GM21529 (cell line): ENCODE measurements around the gene VTCN1.

ENCODE experiments used
- ATAC-seq: cut with Tn5 transposase; IDR thresholded peaks from one replicate; pipeline ENCODE4 v1.9.1; 2021; ENCODE audit not compliant: unreplicated experiment

VTCN1 gene

GRCh38 chr1:117210386-117210785 lies 341 bp downstream of the VTCN1 start:
- no peak for ATAC-seq

GRCh38 chr1:117209094-117209493 lies 1.6 kb downstream of the VTCN1 start:
- ATAC-seq, result no peak

- no peak for ATAC-seq
These were observed 2.1 kb downstream of the VTCN1 start for GRCh38 chr1:117208580-117208979.

DNA sequence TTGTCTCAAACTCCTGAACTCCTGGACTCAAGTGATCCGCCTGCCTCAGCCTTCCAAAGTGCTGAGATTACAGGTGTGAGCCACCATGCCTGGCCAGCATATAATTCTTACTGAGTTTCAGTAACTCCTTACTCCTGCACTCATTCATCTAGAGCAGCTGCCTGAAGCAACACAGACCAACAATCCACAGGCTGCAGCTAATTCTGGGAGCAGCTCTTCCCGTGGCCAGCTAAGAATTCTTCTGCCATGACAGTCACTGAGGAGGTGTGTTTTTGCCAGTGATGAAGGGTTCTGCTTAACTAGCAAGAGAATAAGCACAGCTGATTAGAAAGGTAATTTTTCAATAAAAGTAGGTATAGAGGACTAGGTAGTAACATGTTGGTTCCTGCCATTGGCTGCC lies 5.4 kb downstream of the VTCN1 start:
- ATAC-seq, result no peak

GRCh38 chr1:117201808-117202207 lies 8.9 kb downstream of the VTCN1 start:
- ATAC-seq, result no peak

DNA sequence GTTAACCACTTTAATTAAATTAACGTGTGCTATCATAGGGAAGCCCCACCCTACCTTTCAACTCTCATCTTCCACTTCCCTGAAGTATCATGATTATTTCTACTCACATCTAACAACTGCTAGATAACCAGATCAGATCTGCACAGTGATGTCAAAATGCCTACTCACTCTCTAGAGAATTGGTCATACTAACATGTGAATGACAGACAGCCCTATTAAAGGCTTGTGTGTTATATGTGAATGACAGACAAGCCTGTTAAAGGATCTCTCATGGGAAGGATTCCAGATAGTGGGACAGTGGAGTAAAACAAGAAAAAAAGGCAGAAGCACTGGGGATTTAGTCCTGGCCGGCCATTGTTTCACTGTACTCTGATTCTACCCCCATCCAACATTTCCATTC lies 12.6 kb downstream of the VTCN1 start:
- ATAC-seq, result no peak

- no peak for ATAC-seq
These were observed 21.0 kb downstream of the VTCN1 start for GRCh38 chr1:117189726-117190125.

DNA sequence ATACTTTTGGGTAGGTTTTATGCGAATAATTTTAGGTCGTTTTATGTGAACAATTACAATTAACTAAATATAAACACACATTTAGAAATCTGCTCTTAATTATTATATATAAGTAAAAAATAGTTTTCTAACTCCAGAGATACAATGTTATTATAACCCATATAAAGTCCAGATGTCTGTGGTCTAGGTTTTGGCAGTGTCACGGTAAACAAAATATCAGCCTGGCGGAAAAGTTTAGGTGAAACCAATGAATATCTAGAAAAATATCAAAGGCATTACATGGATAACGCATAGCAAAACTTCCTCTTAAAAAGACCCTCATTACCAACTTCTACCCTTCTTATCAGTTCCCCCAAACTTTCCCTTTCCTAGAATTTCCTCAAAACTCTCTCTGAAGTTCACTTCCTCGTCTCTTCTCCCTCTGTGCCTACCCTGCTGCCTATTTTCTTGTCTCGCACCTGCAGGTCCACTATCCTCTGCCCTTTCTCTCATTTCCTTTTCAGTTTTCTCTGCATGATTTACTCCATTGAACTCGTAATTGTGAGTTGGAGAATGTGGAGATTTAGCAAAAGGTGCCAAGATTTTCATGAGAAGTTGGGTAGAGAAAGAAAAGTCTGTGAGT lies 21.8 kb downstream of the VTCN1 start:
- ATAC-seq, result no peak

- no peak for ATAC-seq
These were observed 22.4 kb downstream of the VTCN1 start for GRCh38 chr1:117188170-117188815.

DNA sequence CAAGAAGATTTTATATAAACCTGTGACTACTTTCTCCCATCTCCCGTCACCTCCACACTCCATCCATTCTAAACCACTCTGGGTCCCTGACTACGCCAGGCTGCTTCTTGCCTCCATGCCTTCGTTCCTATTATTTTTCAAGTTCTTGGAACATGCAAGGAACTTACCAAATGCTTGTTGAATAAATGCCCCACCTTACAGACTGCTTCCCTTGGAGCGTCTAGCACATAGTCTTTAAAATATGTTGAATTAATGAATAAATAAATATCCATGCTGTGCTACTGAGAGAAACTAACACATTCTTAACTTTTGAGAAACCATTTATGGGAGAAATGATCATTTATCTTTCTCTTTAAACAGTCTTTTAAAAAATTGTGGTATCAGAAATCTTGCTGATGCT lies 27.6 kb downstream of the VTCN1 start:
- no peak for ATAC-seq

GRCh38 chr1:117182319-117182718 lies 28.4 kb downstream of the VTCN1 start:
- no peak for ATAC-seq

- no peak for ATAC-seq
These were observed 29.1 kb downstream of the VTCN1 start for GRCh38 chr1:117181630-117182041.

DNA sequence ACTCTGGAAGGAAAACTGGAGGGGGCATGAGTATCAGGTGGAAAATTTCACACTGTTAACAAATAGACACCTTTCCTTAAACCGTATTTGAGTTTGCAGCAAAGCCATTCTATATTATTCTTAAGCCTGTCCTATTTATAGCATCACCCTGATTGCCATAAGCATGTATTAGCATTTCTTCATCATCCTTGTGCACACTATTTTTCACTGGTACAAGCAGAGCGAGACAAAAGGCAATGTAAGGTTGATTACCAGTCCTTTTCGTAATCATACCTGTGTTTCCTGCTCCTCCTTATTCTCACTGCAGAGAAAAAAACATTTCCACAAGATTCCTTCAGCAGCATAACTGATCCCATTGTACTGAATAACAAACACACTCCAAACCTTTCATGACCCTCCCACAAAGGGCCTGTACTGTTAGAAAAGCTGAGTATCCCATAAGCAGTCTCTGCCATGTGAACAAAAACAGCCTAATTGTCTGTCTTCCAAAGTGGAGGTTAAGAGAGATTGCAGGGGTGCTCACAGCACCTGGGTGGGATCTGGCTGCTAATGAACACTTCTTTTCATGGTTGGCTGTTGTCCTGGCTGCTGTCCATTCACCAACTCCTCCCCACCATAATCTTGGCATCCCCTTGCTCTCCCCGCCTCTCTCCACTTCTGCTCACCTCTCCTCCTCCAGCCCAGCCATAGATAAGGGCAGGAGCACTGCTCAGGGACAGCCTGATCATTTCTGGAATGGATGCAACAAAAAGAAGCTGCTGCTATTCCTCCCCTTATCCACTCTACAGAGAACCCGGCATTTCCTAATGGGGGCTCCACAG lies 30.4 kb downstream of the VTCN1 start:
- no peak for ATAC-seq

DNA sequence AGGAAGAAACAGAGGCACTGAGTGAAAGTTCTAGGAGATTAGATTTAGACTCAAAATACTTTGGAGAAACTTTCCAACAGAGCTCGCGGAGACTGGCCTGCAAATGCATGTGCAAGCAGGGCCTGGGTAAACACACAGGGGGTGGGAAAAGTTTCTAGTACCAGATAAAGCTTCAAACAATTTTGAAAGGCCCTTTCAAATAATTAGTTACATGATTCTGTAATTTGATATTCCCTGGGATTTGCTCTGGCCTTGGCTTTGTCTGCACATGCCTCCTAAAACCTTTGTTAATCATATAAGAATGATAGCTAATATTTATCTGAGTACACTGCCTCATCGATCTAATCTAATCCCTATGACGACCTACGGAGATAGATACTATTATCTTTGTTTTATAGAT lies 31.3 kb downstream of the VTCN1 start:
- ATAC-seq, result no peak

- no peak for ATAC-seq
These were observed 32.0 kb downstream of the VTCN1 start for GRCh38 chr1:117178756-117179155.

GRCh38 chr1:117177376-117177775 lies 33.4 kb downstream of the VTCN1 start:
- ATAC-seq, result no peak

DNA sequence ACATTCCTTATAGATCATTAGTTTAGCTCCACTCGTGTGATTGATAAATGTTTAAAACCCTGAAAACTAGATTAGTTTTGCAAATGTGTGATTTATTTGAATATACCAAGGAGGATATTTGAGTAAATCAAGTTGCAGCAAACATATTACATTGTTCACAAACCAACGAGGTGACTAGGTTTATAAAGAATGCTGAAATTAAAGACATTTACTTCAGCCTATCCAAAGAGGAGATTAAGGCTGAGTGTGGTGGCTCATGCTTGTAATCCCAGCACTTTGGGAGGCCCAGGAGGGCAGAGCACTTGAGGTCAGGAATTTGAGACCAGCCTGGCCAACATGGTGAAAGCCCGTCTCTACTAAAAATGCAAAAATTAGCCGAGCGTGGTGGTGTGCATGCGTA lies 34.1 kb downstream of the VTCN1 start:
- ATAC-seq, result no peak

DNA sequence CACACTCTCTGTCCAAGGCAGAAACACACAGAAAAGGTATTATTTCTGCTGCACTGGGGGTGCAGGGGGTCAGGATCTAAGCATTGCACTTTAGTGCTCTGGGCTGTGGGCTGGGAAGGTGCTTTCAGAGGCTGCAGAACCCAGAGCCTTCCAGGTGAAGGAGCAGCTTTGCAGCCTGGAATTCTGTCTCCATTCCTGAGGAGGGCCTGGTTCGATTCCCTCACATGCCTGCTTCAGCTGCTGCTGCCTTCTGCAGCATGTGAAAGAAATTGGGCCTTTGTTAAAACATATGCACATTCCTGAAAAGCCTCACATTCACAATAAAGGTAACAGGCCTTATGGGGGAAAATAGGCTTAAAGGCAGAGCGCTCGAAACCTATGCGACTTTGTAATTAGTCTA lies 35.9 kb downstream of the VTCN1 start:
- ATAC-seq, result no peak

- ATAC-seq, result no peak
These were observed 37.0 kb downstream of the VTCN1 start for GRCh38 chr1:117173691-117174090.

DNA sequence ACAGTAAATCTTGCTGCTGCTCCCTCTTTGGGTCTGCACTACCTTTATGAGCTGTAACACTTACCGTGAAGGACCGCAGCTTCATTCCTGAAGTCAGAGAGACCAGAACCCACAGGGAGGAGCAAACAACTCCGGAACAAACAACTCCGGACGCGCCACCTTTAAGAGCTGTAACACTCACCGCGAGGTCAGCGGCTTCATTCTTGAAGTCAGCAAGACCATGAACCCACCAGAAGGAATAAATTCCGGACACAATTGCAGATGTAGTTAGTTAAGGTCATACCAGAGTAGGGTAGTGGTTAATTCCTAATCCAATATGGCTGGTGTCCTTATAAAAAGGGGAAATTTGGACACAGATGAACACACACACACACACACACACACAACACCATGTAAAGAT lies 37.7 kb downstream of the VTCN1 start:
- ATAC-seq, result no peak

DNA sequence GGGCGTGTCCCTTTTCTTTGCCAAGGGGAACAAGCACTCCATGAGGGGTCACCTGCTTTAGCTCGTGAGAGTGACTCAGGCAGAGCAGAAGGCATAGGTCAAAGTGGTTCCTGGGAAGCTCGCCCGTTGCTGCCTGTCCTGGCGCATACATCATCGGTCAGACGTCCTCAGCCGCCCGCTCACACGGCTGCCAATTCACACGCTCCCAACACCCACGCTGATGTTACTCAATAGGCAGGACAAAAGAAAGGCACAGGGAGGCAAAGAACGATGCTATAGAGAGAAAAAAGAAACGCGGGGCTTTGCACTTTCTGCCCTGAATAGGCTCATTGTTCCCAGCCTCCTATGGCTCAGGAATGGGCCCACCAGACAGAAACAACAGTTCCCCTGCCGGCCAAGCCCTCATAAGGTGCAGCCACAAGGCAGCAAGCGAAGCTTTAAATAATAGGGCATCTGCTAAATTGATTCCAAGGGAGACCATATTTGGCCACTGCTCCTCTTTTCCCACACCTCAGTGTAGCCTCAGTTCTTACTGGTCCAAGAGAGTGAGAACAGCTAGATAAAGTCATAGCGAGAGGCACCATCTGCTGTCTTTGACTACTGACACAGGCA lies 38.7 kb downstream of the VTCN1 start:
- no peak for ATAC-seq
